ENCODE data around the gene RBBP5.

Gene RBBP5

GRCh38 chr1:205054013-205054412, 67.8 kb downstream of the RBBP5 start:
- DNase-seq, result no peak

- no peak for DNase-seq
Observed at GRCh38 chr1:205053296-205053695, 68.5 kb downstream of the RBBP5 start.

DNA sequence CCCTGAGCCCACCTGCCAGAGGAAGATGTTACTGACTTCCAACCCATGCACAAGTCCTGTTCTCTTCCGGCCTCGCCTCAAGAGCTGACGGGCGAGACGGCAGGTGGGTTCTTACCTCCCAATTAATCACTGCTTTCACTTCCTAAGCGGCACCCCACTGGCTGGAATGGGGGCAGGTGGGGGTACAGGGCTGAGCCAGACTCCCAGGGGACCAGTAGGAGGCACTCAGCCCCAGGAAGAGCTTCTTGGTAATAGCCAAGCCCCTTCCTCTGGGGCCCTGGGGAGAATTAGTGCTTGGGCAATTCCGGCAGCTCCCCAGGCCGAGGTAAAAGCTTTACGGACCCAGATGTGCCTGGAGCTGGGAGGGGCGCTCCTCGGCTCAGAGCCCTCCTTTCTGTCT, 69.1 kb downstream of the RBBP5 start:
- no peak for DNase-seq

DNA sequence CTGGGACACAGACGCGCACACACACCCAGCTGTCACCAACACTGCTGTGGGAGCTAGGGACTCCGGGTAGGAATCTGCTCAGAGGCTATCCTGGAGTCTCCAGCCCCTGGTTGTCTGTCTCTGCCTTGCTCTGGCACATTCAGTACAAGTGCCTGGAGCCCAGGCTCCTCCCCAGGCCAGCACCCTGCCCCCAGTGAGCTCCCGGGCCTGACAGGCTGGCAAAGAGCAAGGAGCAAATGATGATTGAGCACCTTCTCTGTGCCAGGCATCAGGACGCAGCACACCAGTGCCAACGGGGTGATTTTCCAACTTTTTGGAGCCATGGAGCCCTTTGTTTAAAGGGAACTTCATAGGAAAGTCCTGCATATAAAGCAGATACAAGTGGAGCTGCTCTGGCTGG, 72.3 kb downstream of the RBBP5 start:
- no peak for DNase-seq

DNA sequence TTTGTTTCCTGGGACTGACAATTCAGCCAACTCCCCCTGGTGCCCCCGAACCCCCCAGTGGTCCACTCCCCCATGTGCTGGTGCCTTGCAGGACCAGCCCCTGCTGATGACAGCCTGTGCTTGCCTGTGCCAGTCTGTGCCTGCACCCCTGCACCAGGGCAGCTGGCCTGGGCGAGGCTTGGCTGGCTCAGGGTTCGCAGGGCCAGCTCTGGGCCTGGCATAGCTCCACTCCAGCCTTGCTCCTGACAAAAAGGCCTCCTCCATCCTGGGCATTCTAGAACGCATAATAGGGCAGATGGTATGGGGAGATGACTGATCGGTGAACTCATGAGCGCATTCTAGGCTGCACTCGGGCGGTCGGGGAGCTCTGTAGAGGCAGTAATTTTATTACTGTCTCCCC, 73.4 kb downstream of the RBBP5 start:
- DNase-seq, result no peak

- no peak for DNase-seq
Observed at GRCh38 chr1:205047764-205048231, 74.0 kb downstream of the RBBP5 start.

GRCh38 chr1:205046870-205047269, 74.9 kb downstream of the RBBP5 start:
- no peak for DNase-seq

- no peak for DNase-seq
Observed at GRCh38 chr1:205045146-205045545, 76.6 kb downstream of the RBBP5 start.

DNA sequence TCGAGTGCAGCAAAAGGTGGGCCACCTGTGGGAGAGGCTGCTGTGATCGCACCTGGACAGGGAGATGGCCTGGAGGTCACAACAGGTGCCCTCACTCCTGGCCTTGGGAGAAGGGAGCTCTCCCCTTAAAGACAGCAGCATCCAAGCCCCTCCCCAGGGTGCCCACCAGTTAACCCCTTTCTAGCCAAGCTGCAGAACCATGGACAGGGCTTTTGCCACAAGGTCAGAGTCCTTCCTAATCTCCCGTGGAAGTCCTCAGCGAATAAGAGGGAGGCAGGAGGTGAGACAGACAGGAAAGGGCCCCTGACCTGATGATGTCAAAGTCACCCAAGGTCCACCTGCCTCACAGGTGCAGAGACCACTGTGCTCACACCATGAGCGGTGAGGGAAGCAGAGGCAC, 77.0 kb downstream of the RBBP5 start:
- DNase-seq, result no peak

GRCh38 chr1:205043866-205044265, 77.9 kb downstream of the RBBP5 start:
- no peak for DNase-seq

- no peak for DNase-seq
Observed at GRCh38 chr1:205042911-205043806, 78.6 kb downstream of the RBBP5 start, which contains the start of gene CNTN2. Gene CNTN2, plus strand, starts transcription at chr1:205043212. Its CDS starts 9,974 bp downstream, at chr1:205053186.

DNA sequence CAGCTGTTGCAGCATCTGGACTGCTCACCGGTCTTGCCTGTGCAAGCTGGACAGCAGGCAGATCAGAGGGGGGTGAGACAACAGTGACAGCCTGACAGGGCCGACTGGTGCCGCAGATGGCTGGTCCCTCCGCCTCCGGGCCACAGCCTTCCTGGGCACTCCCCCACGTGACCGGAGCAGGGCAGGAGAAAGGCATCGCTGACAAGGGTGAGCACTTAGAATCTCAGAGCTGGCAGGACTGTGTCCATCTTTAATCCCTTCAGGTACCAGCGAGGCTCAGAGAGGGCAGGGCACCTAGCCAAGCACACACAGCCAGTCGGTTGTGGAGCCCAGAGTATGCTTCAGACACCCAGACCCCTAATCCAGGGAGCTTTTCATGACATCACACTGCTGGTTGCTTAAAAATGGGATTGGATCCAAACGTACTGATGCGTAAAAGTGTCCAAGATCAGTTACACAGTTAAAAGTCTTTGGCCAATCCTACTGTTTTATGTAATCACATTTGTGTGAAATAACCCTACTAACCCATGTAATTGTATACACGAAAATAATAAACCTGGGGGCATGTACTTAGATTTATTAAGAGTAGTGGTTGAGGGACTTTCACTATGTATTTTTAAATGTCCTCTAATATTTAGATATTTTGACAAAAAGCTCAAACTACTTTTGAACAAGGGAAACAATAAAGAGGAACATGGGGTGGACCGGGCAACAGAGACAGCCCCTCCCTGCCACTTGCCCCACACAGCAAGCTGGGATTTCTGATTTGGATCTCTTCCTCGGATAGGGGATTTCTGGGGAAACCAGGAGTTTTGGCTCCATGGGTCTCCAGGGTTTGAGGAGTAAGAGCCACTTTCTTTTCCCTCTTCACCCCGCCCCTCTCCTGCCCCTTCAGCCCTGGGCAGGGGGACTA, 79.5 kb downstream of the RBBP5 start:
- no peak for DNase-seq

DNA sequence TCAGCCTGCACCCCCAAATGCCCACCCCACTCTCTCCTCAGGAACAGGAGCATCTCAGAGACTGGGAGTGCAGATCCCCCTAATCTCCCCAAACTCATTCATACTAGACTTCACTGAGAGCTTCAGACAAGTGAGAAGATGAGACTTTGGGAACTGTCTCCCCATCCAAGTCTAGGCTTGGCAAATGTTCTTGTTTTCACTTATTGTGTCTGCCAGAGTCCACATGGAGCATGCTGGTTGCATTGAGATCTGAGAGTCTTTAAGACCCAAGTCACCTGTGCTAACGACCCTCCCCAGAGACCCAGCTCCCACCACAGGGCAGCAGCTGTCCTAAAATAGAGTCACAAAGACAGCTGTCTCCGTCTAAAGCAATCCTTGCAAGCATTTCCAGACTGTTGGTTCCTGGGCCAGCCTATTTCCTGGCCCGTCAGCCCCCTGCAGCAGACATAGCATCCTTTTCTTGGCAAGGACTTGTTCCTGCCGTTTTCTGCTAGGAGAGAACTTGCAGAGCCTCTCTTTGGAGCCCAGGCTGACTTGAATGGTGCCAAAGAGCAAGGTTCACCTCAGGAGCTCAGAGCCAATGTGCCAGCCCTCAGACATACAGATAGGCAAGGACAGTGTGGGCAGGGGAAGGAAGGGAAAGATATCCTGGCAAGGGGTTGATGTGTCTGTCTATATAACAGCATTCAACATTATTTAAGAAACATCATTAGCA, 80.6 kb downstream of the RBBP5 start:
- no peak for DNase-seq

DNA sequence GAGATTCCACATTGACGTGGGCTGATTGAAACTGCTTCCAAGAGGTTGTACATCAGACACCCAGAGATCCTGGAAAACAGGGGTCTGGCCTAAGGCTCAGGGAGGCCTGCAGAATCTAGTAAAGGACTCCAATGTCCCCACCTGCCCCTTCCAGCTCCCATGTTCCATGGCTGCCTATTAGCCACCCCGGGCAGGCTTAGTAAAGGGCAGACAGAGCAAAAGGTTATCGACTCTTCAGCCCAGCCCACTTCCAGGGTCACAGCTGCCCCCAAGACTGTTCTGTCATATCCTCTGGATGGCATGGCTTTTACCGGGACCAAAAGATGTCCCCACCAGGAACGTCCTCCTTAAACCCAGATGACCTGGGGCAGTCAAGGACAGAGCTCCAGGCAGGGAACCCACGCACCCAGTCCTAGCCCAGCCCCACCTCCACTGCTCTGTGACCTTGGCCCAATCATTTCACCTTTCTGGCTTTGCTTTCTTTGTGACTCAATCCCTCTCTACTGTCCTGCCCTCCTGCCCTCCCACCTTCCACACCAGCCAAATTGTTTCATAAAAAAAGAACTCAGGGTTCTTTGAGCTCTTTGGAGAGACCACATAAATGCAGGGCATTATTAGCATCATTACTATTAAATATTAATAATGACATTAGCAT, 83.5 kb downstream of the RBBP5 start:
- no peak for DNase-seq

- no peak for DNase-seq
Observed at GRCh38 chr1:205037539-205037938, 84.2 kb downstream of the RBBP5 start.
